DND-41 (cell line): ENCODE measurements around the gene NCOR1.

Source experiments
- CTCF ChIP-seq: IDR thresholded peaks from 2 replicates; pipeline ENCODE4 v1.5.1; 2012; ENCODE audit warnings: borderline replicate concordance, low read length, moderate library complexity, mild to moderate bottlenecking; ENCODE audit not compliant: poor library complexity, severe bottlenecking; ENCODE audit errors: extremely low read depth
- EZH2 ChIP-seq: IDR thresholded peaks from 3 replicates; pipeline ENCODE4 v1.6.1; 2012; ENCODE audit warnings: borderline replicate concordance, low read depth, mild to moderate bottlenecking, moderate library complexity, low read length, inconsistent platforms; ENCODE audit not compliant: severe bottlenecking

- TF ChIP-seq CTCF, result no peak
- no peak for TF ChIP-seq EZH2
Observed at GRCh38 chr17:15996322-15996721, 219.0 kb downstream of the NCOR1 start.
